Suprapubic skin (tissue), 4 donors: ENCODE results near the gene EBP.

Experiments used
- CTCF ChIP-seq, 2 donors: fragments of 200-600 bp in 1 of 2; fragments of 450-650 bp in 1 of 2; sonication (generic) in 1 of 2; IDR thresholded peaks; one replicate each; pipeline ENCODE4 v1.5.1; 2016 to 2019; ENCODE audit warnings: antibody characterized with exemption in 2 of 2, mild to moderate bottlenecking in 1 of 2, moderate library complexity in 1 of 2
- EP300 ChIP-seq: sonication (generic); formaldehyde crosslinking; IDR thresholded peaks from one replicate; pipeline ENCODE4 v1.6.1; 2017; ENCODE audit warnings: antibody characterized with exemption
- POLR2A ChIP-seq, 2 donors: fragments of 450-650 bp; IDR thresholded peaks; one replicate each; pipeline ENCODE4 v1.6.1; 2017; ENCODE audit warnings: antibody characterized with exemption in 2 of 2, mild to moderate bottlenecking in 2 of 2, moderate library complexity in 2 of 2
- POLR2AphosphoS5 ChIP-seq, 3 donors: sonication (generic); formaldehyde crosslinking; IDR thresholded peaks; one replicate each; pipeline ENCODE4 v1.6.1; 2017; ENCODE audit warnings: antibody characterized with exemption in 3 of 3

GRCh38 chrX:48497871-48498270 lies 23.7 kb upstream of the EBP start:
- TF ChIP-seq POLR2A (IDR thresholded peaks at IDR 0.05) (no peak), CTCF (IDR thresholded peaks at IDR 0.05) (no peak), POLR2AphosphoS5 (IDR thresholded peaks at IDR 0.05) (no peak), EP300 (no peak)
